ENCODE measurements around the gene FBXW11. TPM values are rescaled to one million over a fixed set of nuclear protein-coding genes. Genes with fewer than 3 reads are reported as not detected.

Gene FBXW11
- total and polyA plus RNA-seq, 4 experiments from 2014 or later = 17.1 to 43.4 (median 32.1) TPM

GRCh38 chr5:171968531-171968930, 37.9 kb downstream of the FBXW11 start:
- Mint-ChIP-seq H3K4me1 (peaks cover 41 to 63% (median 53%) of the 10 kb centered on the region in 4 donors), H3K36me3 (peaks cover 9 to 16% of the 10 kb centered on the region in 2 donors), H3K27me3 (no peaks in the 10 kb centered on the region), H3K9me3 (peaks cover 0 to 4% (median 0%) of the 10 kb centered on the region in 8 donors), H3K4me3 (peak overlapping the region in 1 of 8 donors; percentile 4), H3K27ac (peak overlapping the region in 1 of 7 donors; percentile 26)
- Histone ChIP-seq H3K36me3 (ENCODE audit: insufficient read depth, low read length) (no peaks in the 10 kb centered on the region), H3K27ac (ENCODE audit: low read depth, low read length) (no peak overlapping the region), H3K4me1 (ENCODE audit: insufficient read depth, low read length) (peaks cover 32% of the 10 kb centered on the region), H3K27me3 (ENCODE audit: insufficient read depth, low read length) (no peaks in the 10 kb centered on the region), H3K9me3 (ENCODE audit: control insufficient read depth in 1 of 2, low read length in 2 of 2) (no peaks in the 10 kb centered on the region), H3K4me3 (ENCODE audit: low read length in 2 of 2) (no peak overlapping the region)
- no peak for DNase-seq
- intact Hi-C loops (cut with micrococcal nuclease) = no loop called here
- POLR2A ChIA-PET (ENCODE audit: partially characterized antibody) = no interaction called here
- CTCF ChIA-PET (ENCODE audit: partially characterized antibody) = no interaction called here

GRCh38 chr5:171966964-171967363, 39.5 kb downstream of the FBXW11 start:
- CTCF ChIA-PET (ENCODE audit: partially characterized antibody) = no interaction called here
- Histone ChIP-seq H3K27me3 (ENCODE audit: insufficient read depth, low read length) (no peaks in the 10 kb centered on the region), H3K9me3 (ENCODE audit: control insufficient read depth in 1 of 2, low read length in 2 of 2) (no peaks in the 10 kb centered on the region), H3K4me1 (ENCODE audit: insufficient read depth, low read length) (peaks cover 47% of the 10 kb centered on the region), H3K36me3 (ENCODE audit: insufficient read depth, low read length) (no peaks in the 10 kb centered on the region), H3K27ac (ENCODE audit: low read depth, low read length) (no peak overlapping the region), H3K4me3 (ENCODE audit: low read length in 2 of 2) (no peak overlapping the region)
- intact Hi-C loops (cut with micrococcal nuclease) = no loop called here
- H3K9me3 Mint-ChIP-seq = peaks cover 0 to 4% (median 0%) of the 10 kb centered on the region in 8 donors
- peak overlapping the region in 2 of 8 donors; percentile 13 to 29 for H3K4me3 Mint-ChIP-seq
- peak overlapping the region in 3 of 7 donors; percentile 1 to 65 (median 12) for H3K27ac Mint-ChIP-seq
- no peak for DNase-seq
- no peaks in the 10 kb centered on the region for H3K27me3 Mint-ChIP-seq
- POLR2A ChIA-PET (ENCODE audit: partially characterized antibody) = no interaction called here
- H3K36me3 Mint-ChIP-seq = peaks cover 9 to 16% of the 10 kb centered on the region in 2 donors
- peaks cover 48 to 69% (median 60%) of the 10 kb centered on the region in 4 donors for H3K4me1 Mint-ChIP-seq

GRCh38 chr5:171966270-171966669, 40.2 kb downstream of the FBXW11 start:
- H3K9me3 ChIP-seq (ENCODE audit: control insufficient read depth in 1 of 2, low read length in 2 of 2) = no peaks in the 10 kb centered on the region
- H3K4me3 Mint-ChIP-seq = peak overlapping the region in 3 of 8 donors; percentile 36 to 64 (median 41)
- no peaks in the 10 kb centered on the region for H3K27me3 ChIP-seq (ENCODE audit: insufficient read depth, low read length)
- no peak overlapping the region for H3K27ac ChIP-seq (ENCODE audit: low read depth, low read length)
- peaks cover 0 to 4% (median 0%) of the 10 kb centered on the region in 8 donors for H3K9me3 Mint-ChIP-seq
- ChIA-PET POLR2A (ENCODE audit: partially characterized antibody) (no interaction called here), CTCF (ENCODE audit: partially characterized antibody) (no interaction called here)
- H3K27ac Mint-ChIP-seq = peak overlapping the region in 1 of 7 donors; percentile 63
- H3K4me1 Mint-ChIP-seq = peaks cover 47 to 75% (median 60%) of the 10 kb centered on the region in 4 donors
- intact Hi-C loops (cut with micrococcal nuclease) = no loop called here
- no peaks in the 10 kb centered on the region for H3K27me3 Mint-ChIP-seq
- H3K4me1 ChIP-seq (ENCODE audit: insufficient read depth, low read length) = peaks cover 51% of the 10 kb centered on the region
- H3K4me3 ChIP-seq (ENCODE audit: low read length in 2 of 2) = no peak overlapping the region
- peaks cover 7 to 13% of the 10 kb centered on the region in 2 donors for H3K36me3 Mint-ChIP-seq
- DNase-seq = no peak
- H3K36me3 ChIP-seq (ENCODE audit: insufficient read depth, low read length) = no peaks in the 10 kb centered on the region

- Histone ChIP-seq H3K27ac (ENCODE audit: low read depth, low read length) (no peak overlapping the region), H3K36me3 (ENCODE audit: insufficient read depth, low read length) (no peaks in the 10 kb centered on the region), H3K4me3 (ENCODE audit: low read length in 2 of 2) (no peak overlapping the region), H3K4me1 (ENCODE audit: insufficient read depth, low read length) (peaks cover 51% of the 10 kb centered on the region), H3K9me3 (ENCODE audit: control insufficient read depth in 1 of 2, low read length in 2 of 2) (no peaks in the 10 kb centered on the region), H3K27me3 (ENCODE audit: insufficient read depth, low read length) (no peaks in the 10 kb centered on the region)
- ChIA-PET CTCF (ENCODE audit: partially characterized antibody) (no interaction called here), POLR2A (ENCODE audit: partially characterized antibody) (no interaction called here)
- Mint-ChIP-seq H3K27ac (no peak overlapping the region), H3K4me3 (peak overlapping the region in 2 of 8 donors; percentile 13 to 64), H3K4me1 (peaks cover 48 to 76% (median 63%) of the 10 kb centered on the region in 4 donors), H3K9me3 (peaks cover 0 to 4% (median 0%) of the 10 kb centered on the region in 8 donors), H3K27me3 (no peaks in the 10 kb centered on the region), H3K36me3 (peaks cover 7 to 8% of the 10 kb centered on the region in 2 donors)
- intact Hi-C loops (cut with micrococcal nuclease) = no loop called here
- no peak for DNase-seq
Measured at GRCh38 chr5:171965745-171966144, 40.7 kb downstream of the FBXW11 start.

- CTCF ChIA-PET (ENCODE audit: partially characterized antibody) = no interaction called here
- POLR2A ChIA-PET (ENCODE audit: partially characterized antibody) = no interaction called here
- no peaks in the 10 kb centered on the region for H3K9me3 Mint-ChIP-seq
- intact Hi-C loops (cut with micrococcal nuclease) = no loop called here
- peak overlapping the region in 4 of 8 donors; percentile 4 to 65 (median 12) for H3K4me3 Mint-ChIP-seq
- Histone ChIP-seq H3K9me3 (ENCODE audit: control insufficient read depth in 1 of 2, low read length in 2 of 2) (no peaks in the 10 kb centered on the region), H3K4me3 (ENCODE audit: low read length in 2 of 2) (no peak overlapping the region), H3K27ac (ENCODE audit: low read depth, low read length) (no peak overlapping the region), H3K4me1 (ENCODE audit: insufficient read depth, low read length) (peaks cover 59% of the 10 kb centered on the region), H3K36me3 (ENCODE audit: insufficient read depth, low read length) (peaks cover 4% of the 10 kb centered on the region), H3K27me3 (ENCODE audit: insufficient read depth, low read length) (no peaks in the 10 kb centered on the region)
- DNase-seq = no peak
- H3K36me3 Mint-ChIP-seq = peaks cover 0 to 3% of the 10 kb centered on the region in 2 donors
- H3K27ac Mint-ChIP-seq = no peak overlapping the region
- no peaks in the 10 kb centered on the region for H3K27me3 Mint-ChIP-seq
- H3K4me1 Mint-ChIP-seq = peaks cover 47 to 91% (median 62%) of the 10 kb centered on the region in 4 donors
Measured at GRCh38 chr5:171963416-171963815, 43.0 kb downstream of the FBXW11 start.

- POLR2A ChIA-PET (ENCODE audit: partially characterized antibody) = interaction anchor here (1.1 kb wide), 1 partner anchor 46 kb away, joined by 4 read pairs; the partner anchor contains the start of gene FBXW11
- Mint-ChIP-seq H3K27me3 (no peaks in the 10 kb centered on the region), H3K4me3 (peak overlapping the region in 1 of 8 donors; percentile 5), H3K9me3 (no peaks in the 10 kb centered on the region), H3K36me3 (peaks cover 0 to 1% of the 10 kb centered on the region in 2 donors), H3K27ac (peak overlapping the region in 2 of 7 donors; percentile 41 to 48), H3K4me1 (peaks cover 49 to 92% (median 70%) of the 10 kb centered on the region in 4 donors)
- DNase-seq = no peak
- H3K9me3 ChIP-seq (ENCODE audit: control insufficient read depth in 1 of 2, low read length in 2 of 2) = no peaks in the 10 kb centered on the region
- CTCF ChIA-PET (ENCODE audit: partially characterized antibody) = interaction anchor here (0.6 to 1.5 kb wide), 3 partner anchors 10 to 110 kb away, joined by 3 to 5 read pairs (median 3); no protein-coding TSS in a partner anchor
- H3K4me1 ChIP-seq (ENCODE audit: insufficient read depth, low read length) = peaks cover 71% of the 10 kb centered on the region
- H3K27ac ChIP-seq (ENCODE audit: low read depth, low read length) = no peak overlapping the region
- H3K36me3 ChIP-seq (ENCODE audit: insufficient read depth, low read length) = peaks cover 4% of the 10 kb centered on the region
- H3K4me3 ChIP-seq (ENCODE audit: low read length in 2 of 2) = no peak overlapping the region
- H3K27me3 ChIP-seq (ENCODE audit: insufficient read depth, low read length) = no peaks in the 10 kb centered on the region
- intact Hi-C loops (cut with micrococcal nuclease) = no loop called here
Measured at GRCh38 chr5:171961117-171961516, 45.3 kb downstream of the FBXW11 start.

GRCh38 chr5:171957591-171958251, 48.7 kb downstream of the FBXW11 start:
- Mint-ChIP-seq H3K27me3 (no peaks in the 10 kb centered on the region), H3K27ac (peak overlapping the region; percentile 56 to 86 (median 77)), H3K9me3 (no peaks in the 10 kb centered on the region), H3K4me1 (peaks cover 38 to 83% (median 56%) of the 10 kb centered on the region in 4 donors), H3K4me3 (peak overlapping the region in 7 of 8 donors; percentile 3 to 72 (median 55)), H3K36me3 (no peaks in the 10 kb centered on the region)
- CTCF ChIA-PET (ENCODE audit: partially characterized antibody) = no interaction called here
- Histone ChIP-seq H3K27ac (ENCODE audit: low read depth, low read length) (peak overlapping the region; percentile 1), H3K4me3 (ENCODE audit: low read length in 2 of 2) (no peak overlapping the region), H3K4me1 (ENCODE audit: insufficient read depth, low read length) (peaks cover 46% of the 10 kb centered on the region), H3K36me3 (ENCODE audit: insufficient read depth, low read length) (peaks cover 4% of the 10 kb centered on the region), H3K27me3 (ENCODE audit: insufficient read depth, low read length) (no peaks in the 10 kb centered on the region), H3K9me3 (ENCODE audit: control insufficient read depth in 1 of 2, low read length in 2 of 2) (no peaks in the 10 kb centered on the region)
- intact Hi-C loops (cut with micrococcal nuclease) = no loop called here
- POLR2A ChIA-PET (ENCODE audit: partially characterized antibody) = no interaction called here
- peak; percentile 20 to 49 (median 22) for DNase-seq
